HepG2 (cell line): ENCODE measurements around the gene CDC14B. TPM values are rescaled to one million over a fixed set of nuclear protein-coding genes. Genes with fewer than 3 reads are reported as not detected.
A peak's percentile ranks its signal among the peaks of the same experiment; 100 is the strongest.

ENCODE experiments used
- ATAC-seq: fragments of 200-7000 bp; cut with Tn5 transposase; 3 replicates; pipeline ENCODE4 v1.9.1; 2020; ENCODE audit warnings: mild to moderate bottlenecking, moderate library complexity
- BruUV-seq: library from RNA; stranded (reverse); fragments of 400-500 nt; replicated peaks from 2 replicates; lab custom pipeline; 2021; lab: Mats Ljungman, UMichigan
- CTCF ChIA-PET: fragments of 300-600 bp; formaldehyde crosslinking; extraction: SDS; loops from one replicate; lab custom pipeline; 2021; ENCODE audit warnings: low total read pairs, inconsistent platforms, low intra/inter-chr PET ratio; lab: Yijun Ruan, JAX
- POLR2A ChIA-PET: fragments of 350-600 bp; sonication (Branson Sonifier 250); formaldehyde crosslinking; loops from one replicate; lab custom pipeline; 2020; ENCODE audit warnings: antibody characterized with exemption, inconsistent platforms; lab: Yijun Ruan, JAX
- DNase-seq: peaks from one replicate; pipeline ENCODE4 v3.0.0-alpha.2; 2015; ENCODE audit warnings: low spot score
- FAIRE-seq: peaks from 3 replicates; lab custom pipeline; 2011; peaks lifted over from hg19 to GRCh38; lab: Jason Lieb, UNC
- H2AFZ ChIP-seq: one replicate; pipeline ENCODE4 v1.6.1; 2011; ENCODE audit warnings: low read length, inconsistent platforms
- H3K27ac ChIP-seq: fragments of 300-600 bp; 3 replicates; pipeline ENCODE4 v1.8.0; 2011; ENCODE audit warnings: mixed run types, mild to moderate bottlenecking, mixed read lengths, low read length, inconsistent platforms; ENCODE audit not compliant: insufficient read depth; ENCODE audit errors: extremely low read length
- H3K27me3 ChIP-seq, 2 experiments: fragments of 200-600 bp in 1 of 2; 2 replicates in 1 of 2; 3 replicates in 1 of 2; pipeline versions ENCODE4 v1.6.0 to v1.8.0; 2011; ENCODE audit warnings: low read length in 2 of 2, mild to moderate bottlenecking in 2 of 2, moderate library complexity in 2 of 2, inconsistent platforms in 1 of 2; ENCODE audit not compliant: insufficient read depth in 2 of 2, control insufficient read depth in 1 of 2
- H3K36me3 ChIP-seq, 2 experiments: fragments of 200-600 bp in 1 of 2; replicated peaks in 1 of 2; 2 replicates in 1 of 2; 3 replicates in 1 of 2; pipeline versions ENCODE4 v1.5.1 to v1.8.0; 2011; ENCODE audit warnings: low read length in 2 of 2, inconsistent platforms in 1 of 2; ENCODE audit not compliant: insufficient read depth in 2 of 2, control insufficient read depth in 1 of 2
- H3K4me1 ChIP-seq: 2 replicates; pipeline ENCODE4 v1.5.1; 2012; ENCODE audit warnings: low read length, inconsistent platforms; ENCODE audit not compliant: insufficient read depth
- H3K4me2 ChIP-seq: 2 replicates; pipeline ENCODE4 v1.6.0; 2011; ENCODE audit warnings: low read depth, low read length, inconsistent platforms
- H3K4me3 ChIP-seq, 3 experiments: fragments of 200-600 bp in 1 of 3; sonication (generic), shearing (Covaris generic) in 1 of 3; replicated peaks in 1 of 3; 2 replicates each; pipeline ENCODE4 v1.5.1; 2011 to 2016; ENCODE audit warnings: low read length in 3 of 3, inconsistent platforms in 2 of 3, low read depth in 2 of 3, mild to moderate bottlenecking in 2 of 3, control low read depth in 1 of 3, mixed read lengths in 1 of 3; ENCODE audit not compliant: insufficient read depth in 1 of 3
- H3K79me2 ChIP-seq: one replicate; pipeline ENCODE4 v1.6.1; 2011; ENCODE audit warnings: low read length, inconsistent platforms; ENCODE audit not compliant: insufficient read depth
- H3K9ac ChIP-seq: 2 replicates; pipeline ENCODE4 v1.6.0; 2011; ENCODE audit warnings: mild to moderate bottlenecking, low read depth, low read length, inconsistent platforms; ENCODE audit not compliant: insufficient read depth
- H3K9me3 ChIP-seq: 2 replicates; pipeline ENCODE4 v1.5.1; 2012; ENCODE audit warnings: mild to moderate bottlenecking, low read length
- H4K20me1 ChIP-seq: 2 replicates; pipeline ENCODE4 v1.6.0; 2011; ENCODE audit warnings: inconsistent platforms, mild to moderate bottlenecking, low read length, moderate library complexity; ENCODE audit not compliant: insufficient read depth
- BHLHE40 ChIP-seq: IDR thresholded peaks from 2 replicates; pipeline ENCODE4 v1.6.1; 2011; ENCODE audit warnings: low read length, improper control_type of control experiment
- CREB1 ChIP-seq, 2 experiments: fragments of 450-650 bp in 1 of 2; IDR thresholded peaks; 2 replicates each; pipeline ENCODE4 v1.6.1; 2016 to 2017; ENCODE audit warnings: control low read depth in 1 of 2, mild to moderate bottlenecking in 1 of 2, missing compliant biosample characterization in 1 of 2, missing genetic modification characterization in 1 of 2
- FOXA3 ChIP-seq: IDR thresholded peaks from 2 replicates; pipeline ENCODE4 v1.6.1; 2016; ENCODE audit warnings: missing genetic modification reagents, missing compliant biosample characterization
- FOXP1 ChIP-seq, 2 experiments: fragments of 450-650 bp in 1 of 2; IDR thresholded peaks; 2 replicates each; pipeline ENCODE4 v1.6.1; 2017 to 2018; ENCODE audit warnings: antibody characterized with exemption in 1 of 2
- HDAC1 ChIP-seq: sonication (generic); formaldehyde crosslinking; IDR thresholded peaks from 2 replicates; pipeline ENCODE4 v1.5.1; 2020; ENCODE audit warnings: mild to moderate bottlenecking, missing genetic modification reagents
- JDP2 ChIP-seq: sonication (generic); formaldehyde crosslinking; IDR thresholded peaks from 2 replicates; pipeline ENCODE4 v1.8.1; 2022; ENCODE audit warnings: missing genetic modification reagents, borderline replicate concordance
- KMT2B ChIP-seq: IDR thresholded peaks from 2 replicates; pipeline ENCODE4 v1.6.1; 2016; ENCODE audit warnings: missing genetic modification reagents, missing compliant biosample characterization
- MED1 ChIP-seq: sonication (generic); formaldehyde crosslinking; IDR thresholded peaks from 2 replicates; pipeline ENCODE4 v1.4.0; 2020; ENCODE audit warnings: missing genetic modification reagents
- MXD4 ChIP-seq: IDR thresholded peaks from 2 replicates; pipeline ENCODE4 v1.6.1; 2016; ENCODE audit warnings: mild to moderate bottlenecking, missing biosample characterization, missing genetic modification reagents
- RCOR2 ChIP-seq: IDR thresholded peaks from 2 replicates; pipeline ENCODE4 v1.6.1; 2016; ENCODE audit warnings: missing biosample characterization, missing genetic modification reagents
- SNAPC2 ChIP-seq: sonication (generic); formaldehyde crosslinking; IDR thresholded peaks from 2 replicates; pipeline ENCODE4 v1.8.1; 2022; ENCODE audit warnings: mild to moderate bottlenecking, missing genetic modification reagents
- SOX6 ChIP-seq, 2 experiments: fragments of 450-650 bp in 1 of 2; sonication (generic) in 1 of 2; formaldehyde crosslinking in 1 of 2; IDR thresholded peaks; 2 replicates each; pipeline versions ENCODE4 v1.4.0 to v1.6.1; 2017 to 2020; ENCODE audit warnings: antibody characterized with exemption in 1 of 2, mild to moderate bottlenecking in 1 of 2, missing genetic modification reagents in 1 of 2
- U2AF2 ChIP-seq: fragments of 200-400 bp; formaldehyde crosslinking; IDR thresholded peaks from 2 replicates; pipeline ENCODE4 v1.6.1; 2017; ENCODE audit warnings: low read depth, mild to moderate bottlenecking, low read length
- ZNF101 ChIP-seq: sonication (generic); formaldehyde crosslinking; IDR thresholded peaks from 2 replicates; pipeline ENCODE4 v1.4.0; 2020; ENCODE audit warnings: mild to moderate bottlenecking, low read depth, missing genetic modification reagents, borderline replicate concordance
- ZNF12 ChIP-seq: sonication (generic); formaldehyde crosslinking; IDR thresholded peaks from 2 replicates; pipeline ENCODE4 v1.5.0; 2020; ENCODE audit warnings: missing genetic modification reagents
- ZNF296 ChIP-seq: sonication (generic); formaldehyde crosslinking; conservative IDR thresholded peaks from 2 replicates; pipeline ENCODE4 v1.5.0; 2020; ENCODE audit warnings: mild to moderate bottlenecking, missing genetic modification reagents
- ZNF773 ChIP-seq: sonication (generic); formaldehyde crosslinking; IDR thresholded peaks from 2 replicates; pipeline ENCODE4 v1.4.0; 2020; ENCODE audit warnings: missing genetic modification reagents, borderline replicate concordance
- WGBS: methylation state at CpG from one replicate; pipeline ENCODE4 v1.1.6; 2017; ENCODE audit warnings: low lambda C conversion rate; 5-methylcytosine and 5-hydroxymethylcytosine counted together
- in situ Hi-C: cut with HindIII; loops from 2 replicates; pipeline ENCODE4 v1.10.0; 2017; ENCODE audit warnings: low pct_unique_long_range_greater_than_20kb; ENCODE audit not compliant: extremely low pct_ligation_motif_present
- intact Hi-C: fragments of 100-400 bp; cut with micrococcal nuclease; formaldehyde crosslinking; loops from one replicate; pipeline ENCODE4 v1.10.0; 2022; ENCODE audit not compliant: unreplicated experiment
- polyA plus RNA-seq, 8 experiments: library from polyadenylated mRNA; depleted of rRNA in 3 of 8; stranded (reverse) in 7 of 8; unstranded in 1 of 8; fragments of >200 nt; fragmentation: Illumina TruSeq in 4 of 8; extraction: Trizol in 4 of 8; gene quantifications; 2 replicates each; pipeline versions ENCODE4 v1.2.1 to v1.2.3, GENCODE V29; 2011 to 2016; ENCODE audit warnings: low read depth in 4 of 8, missing spikeins in 1 of 8, mixed read lengths in 1 of 8; ENCODE audit not compliant: insufficient read depth in 1 of 8
- total RNA-seq, 5 experiments: library from RNA; depleted of rRNA; stranded (reverse); fragments of >200 nt; fragmentation: Illumina TruSeq; extraction: Trizol; gene quantifications; 2 replicates each; pipeline ENCODE4 v1.2.3, GENCODE V29; 2016; ENCODE audit warnings: low read depth in 1 of 5
- TF ChIP-seq, protein P1 (sequence below): sonication (generic); formaldehyde crosslinking; IDR thresholded peaks from 2 replicates; pipeline ENCODE4 v1.9.0; 2021; ENCODE audit warnings: mild to moderate bottlenecking, missing genetic modification reagents

The CDC14B gene
- total and polyA plus RNA-seq, 2 of the 13 experiments (the other 11 are each of a cell fraction or from before 2014, with no cell fraction given): 25.8 to 33.3 TPM

DNA sequence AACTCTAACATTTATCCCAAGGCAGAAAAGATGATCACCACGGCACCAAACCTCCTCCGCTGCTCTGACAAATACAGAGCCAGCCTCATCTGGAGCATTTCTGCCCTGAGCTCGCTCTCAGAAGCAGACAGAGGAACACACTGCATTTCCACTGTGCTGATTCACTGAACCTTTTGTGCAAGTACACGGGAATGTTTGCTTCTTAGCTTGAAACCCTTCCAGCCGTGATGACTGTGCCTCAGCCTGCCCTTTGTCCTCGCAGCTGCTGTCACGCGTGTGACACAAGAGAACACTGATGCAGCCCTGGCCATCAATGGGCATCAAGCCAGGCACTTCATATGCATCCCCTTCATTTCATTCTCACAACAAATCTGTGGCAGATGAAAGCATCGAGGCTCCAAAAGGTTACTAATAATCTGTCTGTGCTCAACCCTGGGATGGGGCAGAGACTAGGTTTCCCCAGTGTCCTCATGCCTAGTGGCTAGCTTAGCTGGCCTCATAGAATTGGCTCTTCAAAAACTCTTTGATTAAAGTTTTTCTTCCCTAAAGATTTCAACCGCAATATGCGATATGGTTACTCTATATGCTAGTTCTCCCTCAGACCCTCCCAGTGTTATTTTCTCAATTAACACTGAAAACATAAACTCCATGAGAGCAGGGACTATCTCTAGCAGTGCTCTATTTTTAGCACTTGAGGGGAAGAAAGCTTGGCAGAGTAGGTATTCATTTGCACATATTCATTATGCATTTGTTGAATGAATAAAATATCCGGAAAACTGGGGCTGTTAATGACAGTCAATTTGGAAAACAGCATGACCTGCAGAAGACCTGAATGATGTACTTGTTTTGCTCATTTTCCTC lies 7.3 kb downstream of the CDC14B start:
- H3K4me2 ChIP-seq: peak overlapping the region; percentile 60
- no TSS peak for BruUV-seq
- TF ChIP-seq CREB1 (IDR thresholded peaks at IDR 0.05) (peak; percentile 58; the same call in 1 of the 2 replicates), CREB1 (CRISPR knock-in tag; IDR thresholded peaks at IDR 0.05) (no peak; the same call in 1 of the 2 replicates), U2AF2 (no peak), ZNF296 (no peak), SNAPC2 (CRISPR knock-in tag) (no peak), MXD4 (CRISPR knock-in tag) (0 out of 2 replicates have a peak, but pooled peaks have one; percentile 33), JDP2 (CRISPR knock-in tag) (no peak), HDAC1 (peak; percentile 75), BHLHE40 (peak; percentile 90), KMT2B (peak; percentile 71), ZNF773 (CRISPR knock-in tag) (no peak), SOX6 (IDR thresholded peaks at IDR 0.05) (no peak), SOX6 (CRISPR knock-in tag; IDR thresholded peaks at IDR 0.05) (peak; percentile 78), MED1 (no peak), FOXP1 (IDR thresholded peaks at IDR 0.05) (no peak), FOXP1 (CRISPR knock-in tag; IDR thresholded peaks at IDR 0.05) (peak; percentile 57; the same call in 1 of the 2 replicates), ZNF101 (no peak), ZNF12 (CRISPR knock-in tag) (peak; percentile 68), FOXA3 (peak; percentile 60), RCOR2 (CRISPR knock-in tag) (peak; percentile 85; the same call in 1 of the 2 replicates)
- TF ChIP-seq, protein P1, sequence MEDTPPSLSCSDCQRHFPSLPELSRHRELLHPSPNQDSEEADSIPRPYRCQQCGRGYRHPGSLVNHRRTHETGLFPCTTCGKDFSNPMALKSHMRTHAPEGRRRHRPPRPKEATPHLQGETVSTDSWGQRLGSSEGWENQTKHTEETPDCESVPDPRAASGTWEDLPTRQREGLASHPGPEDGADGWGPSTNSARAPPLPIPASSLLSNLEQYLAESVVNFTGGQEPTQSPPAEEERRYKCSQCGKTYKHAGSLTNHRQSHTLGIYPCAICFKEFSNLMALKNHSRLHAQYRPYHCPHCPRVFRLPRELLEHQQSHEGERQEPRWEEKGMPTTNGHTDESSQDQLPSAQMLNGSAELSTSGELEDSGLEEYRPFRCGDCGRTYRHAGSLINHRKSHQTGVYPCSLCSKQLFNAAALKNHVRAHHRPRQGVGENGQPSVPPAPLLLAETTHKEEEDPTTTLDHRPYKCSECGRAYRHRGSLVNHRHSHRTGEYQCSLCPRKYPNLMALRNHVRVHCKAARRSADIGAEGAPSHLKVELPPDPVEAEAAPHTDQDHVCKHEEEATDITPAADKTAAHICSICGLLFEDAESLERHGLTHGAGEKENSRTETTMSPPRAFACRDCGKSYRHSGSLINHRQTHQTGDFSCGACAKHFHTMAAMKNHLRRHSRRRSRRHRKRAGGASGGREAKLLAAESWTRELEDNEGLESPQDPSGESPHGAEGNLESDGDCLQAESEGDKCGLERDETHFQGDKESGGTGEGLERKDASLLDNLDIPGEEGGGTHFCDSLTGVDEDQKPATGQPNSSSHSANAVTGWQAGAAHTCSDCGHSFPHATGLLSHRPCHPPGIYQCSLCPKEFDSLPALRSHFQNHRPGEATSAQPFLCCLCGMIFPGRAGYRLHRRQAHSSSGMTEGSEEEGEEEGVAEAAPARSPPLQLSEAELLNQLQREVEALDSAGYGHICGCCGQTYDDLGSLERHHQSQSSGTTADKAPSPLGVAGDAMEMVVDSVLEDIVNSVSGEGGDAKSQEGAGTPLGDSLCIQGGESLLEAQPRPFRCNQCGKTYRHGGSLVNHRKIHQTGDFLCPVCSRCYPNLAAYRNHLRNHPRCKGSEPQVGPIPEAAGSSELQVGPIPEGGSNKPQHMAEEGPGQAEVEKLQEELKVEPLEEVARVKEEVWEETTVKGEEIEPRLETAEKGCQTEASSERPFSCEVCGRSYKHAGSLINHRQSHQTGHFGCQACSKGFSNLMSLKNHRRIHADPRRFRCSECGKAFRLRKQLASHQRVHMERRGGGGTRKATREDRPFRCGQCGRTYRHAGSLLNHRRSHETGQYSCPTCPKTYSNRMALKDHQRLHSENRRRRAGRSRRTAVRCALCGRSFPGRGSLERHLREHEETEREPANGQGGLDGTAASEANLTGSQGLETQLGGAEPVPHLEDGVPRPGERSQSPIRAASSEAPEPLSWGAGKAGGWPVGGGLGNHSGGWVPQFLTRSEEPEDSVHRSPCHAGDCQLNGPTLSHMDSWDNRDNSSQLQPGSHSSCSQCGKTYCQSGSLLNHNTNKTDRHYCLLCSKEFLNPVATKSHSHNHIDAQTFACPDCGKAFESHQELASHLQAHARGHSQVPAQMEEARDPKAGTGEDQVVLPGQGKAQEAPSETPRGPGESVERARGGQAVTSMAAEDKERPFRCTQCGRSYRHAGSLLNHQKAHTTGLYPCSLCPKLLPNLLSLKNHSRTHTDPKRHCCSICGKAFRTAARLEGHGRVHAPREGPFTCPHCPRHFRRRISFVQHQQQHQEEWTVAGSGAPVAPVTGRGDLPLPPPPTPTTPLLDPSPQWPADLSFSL: no peak

More for the DNA sequence above, 7.3 kb downstream of the CDC14B start:
- ChIA-PET POLR2A (interaction anchor here (1.4 to 1.5 kb wide), 2 partner anchors 24 to 46 kb away, joined by 3 read pairs; no protein-coding TSS in a partner anchor), CTCF (no interaction called here)
- H3K27me3 ChIP-seq: no peaks in the 10 kb centered on the region
- peak overlapping the region in 2 of 3 experiments; percentile 11 to 32; a peak in 3 of 6 replicates for H3K4me3 ChIP-seq
- intact Hi-C loops (no loop called here), in situ Hi-C loops (no loop called here)
- ATAC-seq: peak; percentile 96
- peak; percentile 80 for FAIRE-seq
- peak overlapping the region; percentile 21; the same call in 1 of the 2 replicates for H3K9ac ChIP-seq
- H3K9me3 ChIP-seq: no peaks in the 10 kb centered on the region
- no peaks in the 10 kb centered on the region for H3K36me3 ChIP-seq
- H4K20me1 ChIP-seq: peaks cover 27% of the 10 kb centered on the region
- 39% methylated on average over 8 of the region's 12 CpGs for whole genome bisulfite sequencing
- peak; percentile 84 for DNase-seq
- H3K79me2 ChIP-seq: peaks cover 95% of the 10 kb centered on the region
- H3K4me1 ChIP-seq: peaks cover 67% of the 10 kb centered on the region
- peak overlapping the region; percentile 54 for H3K27ac ChIP-seq
- H2AFZ ChIP-seq: no peak overlapping the region
